Hepatocyte (in vitro differentiated cells): ENCODE results near the gene MICAL3. TPM values are rescaled to one million over a fixed set of nuclear protein-coding genes. Genes with fewer than 3 reads are reported as not detected.

Experiments used
- DNase-seq: peaks from one replicate; pipeline ENCODE4 v3.0.0-alpha.2; 2016; ENCODE audit warnings: low spot score
- H2AFZ ChIP-seq: fragments of 200-600 bp; sonication (generic); 2 replicates; pipeline ENCODE4 v1.6.0; 2016; ENCODE audit warnings: antibody characterized with exemption, mild to moderate bottlenecking
- H3K27ac ChIP-seq: fragments of 200-600 bp; sonication (generic); 2 replicates; pipeline ENCODE4 v1.5.1; 2016; ENCODE audit warnings: mild to moderate bottlenecking
- H3K27me3 ChIP-seq: fragments of 200-600 bp; sonication (generic); 2 replicates; pipeline ENCODE4 v1.6.1; 2016
- H3K36me3 ChIP-seq: fragments of 200-600 bp; sonication (generic); replicated peaks from 2 replicates; pipeline ENCODE4 v1.5.1; 2016; ENCODE audit warnings: low read depth; ENCODE audit not compliant: insufficient read depth
- H3K4me1 ChIP-seq: fragments of 200-600 bp; sonication (generic); 2 replicates; pipeline ENCODE4 v1.5.1; 2016; ENCODE audit warnings: mild to moderate bottlenecking, moderate library complexity; ENCODE audit not compliant: insufficient read depth
- H3K4me2 ChIP-seq: fragments of 200-600 bp; sonication (generic); 2 replicates; pipeline ENCODE4 v1.6.0; 2016
- H3K4me3 ChIP-seq: fragments of 200-600 bp; sonication (generic); 2 replicates; pipeline ENCODE4 v1.5.1; 2016; ENCODE audit warnings: mild to moderate bottlenecking
- H3K79me2 ChIP-seq: fragments of 200-600 bp; sonication (generic); 2 replicates; pipeline ENCODE4 v1.6.0; 2017; ENCODE audit warnings: mild to moderate bottlenecking
- H3K9me2 ChIP-seq: fragments of 200-600 bp; sonication (generic); replicated peaks from 2 replicates; pipeline ENCODE4 v1.6.0; 2017; ENCODE audit warnings: mild to moderate bottlenecking; ENCODE audit not compliant: insufficient read depth
- H3K9me3 ChIP-seq: fragments of 200-600 bp; sonication (generic); 2 replicates; pipeline ENCODE4 v1.5.1; 2016; ENCODE audit warnings: low read depth, mild to moderate bottlenecking
- H4K20me1 ChIP-seq: fragments of 200-600 bp; sonication (generic); 2 replicates; pipeline ENCODE4 v1.6.0; 2016; ENCODE audit warnings: mild to moderate bottlenecking; ENCODE audit not compliant: insufficient read depth, poor library complexity, severe bottlenecking
- CTCF ChIP-seq: fragments of 200-600 bp; sonication (generic); IDR thresholded peaks from 2 replicates; pipeline ENCODE4 v1.5.1; 2016; ENCODE audit warnings: antibody characterized with exemption, mild to moderate bottlenecking; ENCODE audit not compliant: poor library complexity
- EZH2 ChIP-seq: fragments of 200-600 bp; sonication (generic); IDR thresholded peaks from 2 replicates; pipeline ENCODE4 v1.6.1; 2016; ENCODE audit warnings: antibody characterized with exemption, mild to moderate bottlenecking, borderline replicate concordance
- EZH2phosphoT487 ChIP-seq: fragments of 200-600 bp; sonication (generic); IDR thresholded peaks from one replicate; pipeline ENCODE4 v1.6.1; 2018; ENCODE audit warnings: antibody characterized with exemption, mild to moderate bottlenecking, low read depth, moderate library complexity; ENCODE audit not compliant: unreplicated experiment, severe bottlenecking
- WGBS: methylation state at CpG from one replicate; pipeline ENCODE4 v1.1.6; 2016; ENCODE audit warnings: low lambda C conversion rate; ENCODE audit errors: missing lambda C conversion rate; 5-methylcytosine and 5-hydroxymethylcytosine counted together
- polyA plus RNA-seq: library from polyadenylated mRNA; unstranded; fragments of >200 nt; fragmentation: Nextera tagmentation; extraction: Ambion mirVana; gene quantifications from 2 replicates; pipeline ENCODE4 v1.2.1, GENCODE V29; 2016
- total RNA-seq: library from RNA; depleted of rRNA; stranded (reverse); fragments of >200 nt; gene quantifications from 2 replicates; pipeline ENCODE4 v1.2.3, GENCODE V29; 2014

MICAL3 gene
- total and polyA plus RNA-seq, 2 experiments from 2014 or later = 4.6 to 22.7 TPM

- no peaks in the 10 kb centered on the region for H3K79me2 ChIP-seq
- H3K9me3 ChIP-seq = no peaks in the 10 kb centered on the region
- 72% methylated on average over 12 of the region's 12 CpGs for WGBS
- H3K36me3 ChIP-seq = no peaks in the 10 kb centered on the region
- TF ChIP-seq EZH2 = no peak
- TF ChIP-seq CTCF = no peak
- no peak for TF ChIP-seq EZH2phosphoT487
- peak; percentile 71 for DNase-seq
- no peaks in the 10 kb centered on the region for H3K4me1 ChIP-seq
- H3K4me2 ChIP-seq = no peak overlapping the region
- no peaks in the 10 kb centered on the region for H4K20me1 ChIP-seq
- no peak overlapping the region for H2AFZ ChIP-seq
- H3K27ac ChIP-seq = no peak overlapping the region
- no peaks in the 10 kb centered on the region for H3K9me2 ChIP-seq
- H3K27me3 ChIP-seq = no peaks in the 10 kb centered on the region
- no peak overlapping the region for H3K4me3 ChIP-seq
Measured at GRCh38 chr22:17781319-17782031, 242.9 kb downstream of the MICAL3 start.

- H3K4me3 ChIP-seq = no peak overlapping the region
- no peak for DNase-seq
- H3K4me1 ChIP-seq = no peaks in the 10 kb centered on the region
- H3K36me3 ChIP-seq = no peaks in the 10 kb centered on the region
- TF ChIP-seq CTCF (no peak), EZH2 (no peak), EZH2phosphoT487 (no peak)
- 85% methylated on average over 9 of the region's 10 CpGs for WGBS
- H3K9me3 ChIP-seq = no peaks in the 10 kb centered on the region
- H3K9me2 ChIP-seq = no peaks in the 10 kb centered on the region
- H4K20me1 ChIP-seq = no peaks in the 10 kb centered on the region
- H3K79me2 ChIP-seq = no peaks in the 10 kb centered on the region
- no peak overlapping the region for H3K27ac ChIP-seq
- H2AFZ ChIP-seq = no peak overlapping the region
- H3K4me2 ChIP-seq = no peak overlapping the region
- no peaks in the 10 kb centered on the region for H3K27me3 ChIP-seq
Measured at GRCh38 chr22:17780741-17781318, 243.5 kb downstream of the MICAL3 start.

GRCh38 chr22:17780116-17780740 is 244.1 kb downstream of the MICAL3 start:
- Histone ChIP-seq H3K79me2 (no peaks in the 10 kb centered on the region), H3K4me1 (no peaks in the 10 kb centered on the region), H3K4me3 (no peak overlapping the region), H2AFZ (no peak overlapping the region), H3K36me3 (no peaks in the 10 kb centered on the region), H3K4me2 (no peak overlapping the region), H3K9me2 (no peaks in the 10 kb centered on the region), H3K27me3 (no peaks in the 10 kb centered on the region), H3K9me3 (no peaks in the 10 kb centered on the region), H3K27ac (no peak overlapping the region), H4K20me1 (no peaks in the 10 kb centered on the region)
- TF ChIP-seq EZH2 = no peak
- TF ChIP-seq CTCF = no peak
- no peak for TF ChIP-seq EZH2phosphoT487
- no peak for DNase-seq
- 76% methylated on average over 18 of the region's 19 CpGs for WGBS
